Fibroblast of villous mesenchyme (primary cell): ENCODE results near the gene RARG. TPM values are rescaled to one million over a fixed set of nuclear protein-coding genes. Genes with fewer than 3 reads are reported as not detected.

ENCODE experiments used
- DNase-seq: peaks from one replicate; pipeline ENCODE4 v3.0.0-alpha.2; 2010; ENCODE audit warnings: low read depth
- H3K4me3 ChIP-seq: 2 replicates; pipeline ENCODE4 v1.5.1; 2011; ENCODE audit warnings: low read depth, mild to moderate bottlenecking, low read length
- total RNA-seq: library from RNA; depleted of rRNA; stranded (reverse); fragments of >200 nt; gene quantifications from 2 replicates; pipeline ENCODE4 v1.2.3, GENCODE V29; 2012
- TF ChIP-seq, protein P1 (sequence below): IDR thresholded peaks from 2 replicates; pipeline ENCODE4 v1.5.1; 2012; ENCODE audit warnings: low read depth, mild to moderate bottlenecking, low read length; ENCODE audit not compliant: insufficient read depth

The RARG gene
- total RNA-seq, 1 donor = 29.4 TPM

DNA sequence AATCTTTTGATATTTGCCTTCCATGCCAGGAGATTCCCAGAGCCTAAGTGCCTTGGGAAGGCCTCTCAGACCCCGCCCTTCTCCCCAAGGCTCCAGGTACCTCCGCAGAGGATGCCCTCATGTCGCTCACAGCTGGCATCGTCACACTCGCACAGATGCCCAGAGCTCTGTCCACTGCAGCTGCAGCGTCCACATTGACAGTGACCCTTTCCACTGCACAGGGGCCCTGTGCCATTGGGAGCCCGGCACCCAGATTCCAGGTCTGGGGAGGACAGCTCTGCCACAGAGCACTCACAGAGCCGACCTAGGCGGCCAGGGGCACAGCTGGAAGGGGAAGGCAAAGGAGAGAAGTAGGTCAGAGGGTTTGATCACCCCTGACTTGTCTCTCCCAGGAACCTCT, 39.0 kb downstream of the RARG start:
- TF ChIP-seq, protein P1, sequence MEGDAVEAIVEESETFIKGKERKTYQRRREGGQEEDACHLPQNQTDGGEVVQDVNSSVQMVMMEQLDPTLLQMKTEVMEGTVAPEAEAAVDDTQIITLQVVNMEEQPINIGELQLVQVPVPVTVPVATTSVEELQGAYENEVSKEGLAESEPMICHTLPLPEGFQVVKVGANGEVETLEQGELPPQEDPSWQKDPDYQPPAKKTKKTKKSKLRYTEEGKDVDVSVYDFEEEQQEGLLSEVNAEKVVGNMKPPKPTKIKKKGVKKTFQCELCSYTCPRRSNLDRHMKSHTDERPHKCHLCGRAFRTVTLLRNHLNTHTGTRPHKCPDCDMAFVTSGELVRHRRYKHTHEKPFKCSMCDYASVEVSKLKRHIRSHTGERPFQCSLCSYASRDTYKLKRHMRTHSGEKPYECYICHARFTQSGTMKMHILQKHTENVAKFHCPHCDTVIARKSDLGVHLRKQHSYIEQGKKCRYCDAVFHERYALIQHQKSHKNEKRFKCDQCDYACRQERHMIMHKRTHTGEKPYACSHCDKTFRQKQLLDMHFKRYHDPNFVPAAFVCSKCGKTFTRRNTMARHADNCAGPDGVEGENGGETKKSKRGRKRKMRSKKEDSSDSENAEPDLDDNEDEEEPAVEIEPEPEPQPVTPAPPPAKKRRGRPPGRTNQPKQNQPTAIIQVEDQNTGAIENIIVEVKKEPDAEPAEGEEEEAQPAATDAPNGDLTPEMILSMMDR = no peak
- H3K4me3 ChIP-seq = no peak overlapping the region
- no peak for DNase-seq

DNA sequence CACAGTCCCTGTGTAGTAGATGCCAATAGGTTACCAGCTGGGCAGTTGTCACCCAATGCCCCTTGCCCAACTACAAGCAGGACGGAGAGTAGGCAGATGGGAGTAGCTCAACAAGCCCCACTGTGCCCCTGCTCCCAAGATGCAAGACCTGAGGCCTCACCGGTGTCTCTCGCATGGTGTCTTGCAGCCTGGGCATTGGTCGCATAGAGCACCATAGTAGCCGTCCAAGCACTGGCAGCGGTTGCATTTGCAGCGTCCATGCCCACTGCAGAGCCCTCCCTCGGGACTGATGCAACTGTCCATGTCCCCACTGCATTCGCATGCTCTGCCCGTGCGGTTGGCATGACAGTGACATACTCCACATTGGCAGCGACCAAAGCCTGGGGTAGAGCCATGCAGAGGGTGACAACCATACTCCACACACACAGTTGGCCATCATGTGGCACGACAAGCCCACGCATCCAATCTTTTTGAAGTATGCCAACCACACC, 39.4 kb downstream of the RARG start:
- H3K4me3 ChIP-seq = no peak overlapping the region
- TF ChIP-seq, protein P1 = no peak
- no peak for DNase-seq

DNA sequence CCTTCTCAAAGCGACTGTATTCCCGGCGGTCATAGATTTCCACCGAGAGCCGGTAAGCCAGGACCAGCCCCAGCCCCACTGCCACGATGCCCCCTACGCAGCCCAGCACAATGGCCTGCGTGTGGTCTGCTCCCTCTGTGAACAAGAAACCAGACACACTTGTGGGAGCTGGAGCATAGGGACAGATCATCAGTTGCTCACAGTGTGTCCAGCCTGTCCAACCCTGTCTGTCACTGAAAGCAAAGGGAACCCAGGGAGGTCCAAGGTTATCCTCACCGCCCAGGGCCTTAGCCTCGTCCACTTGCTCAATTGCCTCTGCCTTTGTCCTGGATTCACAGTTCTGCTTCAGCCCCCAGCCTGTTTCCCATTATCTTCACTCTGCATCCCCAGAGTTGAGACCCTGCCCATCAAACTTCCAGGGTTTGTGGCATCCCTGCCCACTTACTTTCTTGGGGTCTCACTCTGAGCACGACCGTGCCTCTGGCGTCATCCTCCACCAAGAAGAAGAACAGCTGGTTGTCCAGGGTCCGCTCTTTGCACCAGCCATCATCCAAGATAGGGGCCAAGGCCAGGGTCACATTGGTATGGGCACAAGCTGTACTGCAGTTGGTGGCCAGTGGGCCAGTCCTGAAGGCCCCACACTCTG, 40.0 kb downstream of the RARG start:
- no peak for DNase-seq
- TF ChIP-seq, protein P1 = no peak

DNA sequence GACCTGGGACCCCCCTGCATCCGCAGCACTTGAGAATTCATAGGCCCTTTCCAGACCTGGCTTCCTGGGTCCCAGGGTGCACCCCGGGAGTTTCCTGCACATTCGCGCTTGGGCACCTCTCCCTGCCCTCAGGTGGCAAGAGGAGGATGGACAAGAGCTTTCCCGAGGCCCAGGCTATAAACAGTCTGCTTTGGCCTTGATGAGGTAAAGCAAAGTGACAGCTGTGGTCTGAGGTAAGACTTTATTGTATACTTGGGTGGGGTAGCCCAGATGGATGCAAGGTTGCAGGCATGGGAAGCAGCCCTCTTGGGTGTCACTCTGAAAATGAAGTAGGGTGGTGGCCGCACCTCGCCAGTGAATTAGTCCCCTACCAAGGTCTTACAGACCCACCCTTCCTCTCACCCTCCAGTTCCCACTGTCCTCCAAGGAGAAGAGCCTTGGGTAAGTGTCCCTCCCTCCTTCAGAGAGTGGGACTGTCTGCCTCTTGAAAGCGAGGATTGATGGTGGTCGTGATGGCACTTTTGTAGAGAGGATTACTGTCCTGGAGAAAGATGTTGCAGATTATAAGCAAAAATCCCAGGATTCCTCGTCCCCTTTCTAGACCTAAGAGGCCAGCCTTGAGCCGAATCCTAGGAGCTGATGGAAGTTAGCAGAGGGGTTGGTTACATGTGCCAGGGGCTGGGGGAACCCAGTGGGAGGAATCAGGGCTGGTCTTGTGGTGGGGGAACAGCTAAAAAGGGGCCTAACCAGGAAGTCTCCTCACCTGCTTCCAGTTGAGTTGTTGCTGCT, 40.7 kb downstream of the RARG start:
- DNase-seq = no peak

More for the DNA sequence above, 40.0 kb downstream of the RARG start:
- no peak overlapping the region for H3K4me3 ChIP-seq

DNA sequence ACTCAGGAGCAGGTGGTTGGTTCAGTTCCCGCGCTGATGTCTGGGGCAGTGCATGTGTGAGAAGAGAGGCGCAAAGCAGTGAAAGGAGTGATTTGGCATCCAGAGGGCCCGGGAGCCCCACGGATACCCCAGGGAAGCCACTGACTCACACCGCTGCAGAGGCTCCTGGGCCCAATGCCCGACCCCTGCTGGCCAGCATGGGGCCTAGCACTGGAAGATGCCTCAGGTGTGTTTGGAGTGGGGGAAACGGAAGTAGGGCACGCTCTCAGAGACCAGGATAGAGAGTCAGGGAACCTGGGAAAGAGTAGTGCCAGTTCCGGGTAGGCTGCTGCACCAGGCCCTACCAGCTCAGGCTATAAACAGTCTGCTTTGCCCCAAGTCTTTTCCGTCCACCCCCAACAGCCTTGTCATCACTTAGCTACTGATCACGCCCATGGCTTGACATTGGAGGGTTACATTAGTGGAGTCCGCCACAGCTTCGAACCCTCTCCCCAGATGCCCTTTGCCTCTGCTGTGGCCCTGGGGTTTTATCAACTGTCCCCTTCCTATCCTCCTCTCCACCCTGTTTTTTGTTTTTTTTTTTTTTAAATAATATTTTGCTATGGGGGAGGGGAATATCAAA, 41.8 kb downstream of the RARG start:
- TF ChIP-seq, protein P1 = peak; percentile 91
- peak; percentile 52 for DNase-seq
- H3K4me3 ChIP-seq = no peak overlapping the region

More for the DNA sequence above, 40.7 kb downstream of the RARG start:
- TF ChIP-seq, protein P1 = no peak
- no peak overlapping the region for H3K4me3 ChIP-seq

DNA sequence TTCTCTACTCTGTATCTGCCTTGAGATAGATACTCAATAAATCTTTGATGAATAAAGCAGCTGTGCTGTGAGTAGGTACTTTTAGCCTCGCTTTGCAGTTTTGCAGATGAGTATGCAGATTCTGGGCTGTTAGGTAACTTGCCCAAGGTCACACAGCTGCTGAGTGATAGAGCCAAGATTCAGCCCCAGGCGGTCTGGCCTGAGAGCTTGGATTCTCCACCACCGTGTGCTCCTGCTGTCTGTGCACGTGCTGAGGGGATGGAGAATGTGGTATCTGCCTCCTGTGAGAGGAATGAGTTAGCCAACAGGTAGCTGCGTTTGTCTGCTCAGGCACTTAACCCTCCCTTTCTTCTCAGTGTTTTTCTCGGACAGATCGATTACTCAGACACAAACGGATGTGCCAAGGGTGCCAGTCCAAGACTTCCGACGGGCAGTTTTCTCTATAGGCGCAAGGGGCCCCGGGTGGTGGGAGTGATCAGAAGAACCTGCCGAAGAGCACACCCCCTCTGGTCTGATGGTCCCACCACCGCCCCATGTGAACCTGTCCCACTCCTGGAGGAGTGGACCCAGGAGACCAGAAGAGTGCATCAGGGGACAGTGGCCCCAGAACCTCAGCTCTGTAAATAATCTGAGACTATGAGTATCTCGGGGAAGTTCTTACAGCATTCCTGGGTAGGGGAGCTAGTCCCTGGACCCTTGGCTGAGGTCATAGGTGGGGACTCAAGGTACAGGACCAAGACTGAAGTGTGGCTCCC, 44.7 kb downstream of the RARG start:
- TF ChIP-seq, protein P1 = no peak
- no peak overlapping the region for H3K4me3 ChIP-seq
- DNase-seq = no peak
